Activated CD4-positive, CD25-positive, alpha-beta regulatory T cell treated with anti-CD3 and anti-CD28 coated beads, Interleukin-2, amount 50 U/mL, for 24 hours (primary cell): ENCODE data around the gene MSTO1.
"Not testable (repeated sequence)": the region's sequence is repeated elsewhere in the genome, so short reads cannot be mapped to it uniquely, and the experiment has no call there.

Experiments used
- ATAC-seq, 2 donors: fragments of 150-1000 bp; cut with Tn5 transposase; one replicate each; pipeline ENCODE4 v1.10.0; 2021; ENCODE audit warnings: mild to moderate bottlenecking in 1 of 2, moderate library complexity in 1 of 2

MSTO1 gene

DNA sequence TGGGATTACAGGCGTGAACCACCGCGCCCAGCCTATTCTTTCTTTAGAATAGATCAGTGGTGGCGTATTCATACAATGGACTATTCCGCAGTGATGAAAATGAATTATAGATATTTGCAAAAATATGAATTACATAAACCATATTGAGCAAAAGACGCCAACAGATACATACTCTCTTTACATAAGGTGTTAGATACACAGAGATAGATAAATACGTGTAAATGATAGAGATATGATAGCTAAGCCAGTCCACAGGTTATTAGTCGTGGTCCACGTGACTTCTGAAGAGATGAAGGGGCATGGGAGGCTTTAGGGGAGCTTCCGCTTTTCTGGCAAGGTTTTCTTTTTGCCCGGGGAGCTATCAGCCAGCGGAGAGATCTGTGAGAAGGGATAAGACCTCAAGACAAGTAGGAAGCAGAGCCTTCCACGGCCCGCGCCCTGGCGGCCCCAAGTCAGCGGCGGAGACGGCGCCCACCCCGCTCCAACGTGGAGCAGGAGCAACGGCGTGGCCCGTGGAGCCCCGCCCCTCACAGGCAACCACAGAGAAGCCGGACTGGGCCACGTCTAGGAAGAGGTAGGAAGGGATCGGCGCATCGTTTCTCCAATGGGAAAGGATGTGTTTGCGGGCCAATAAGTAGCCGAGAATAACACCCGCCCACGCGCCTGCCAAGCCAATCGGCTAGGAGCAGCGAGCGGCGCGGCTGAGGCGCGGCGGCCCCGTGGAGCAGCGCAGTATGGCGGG lies at the start of gene MSTO1:
TSS of gene MSTO1 (plus strand) at position 704 of the 742 bp plus-strand sequence. CDS start at position 735, 31 bp downstream.
- peak; percentile 96 to 97 for ATAC-seq

DNA sequence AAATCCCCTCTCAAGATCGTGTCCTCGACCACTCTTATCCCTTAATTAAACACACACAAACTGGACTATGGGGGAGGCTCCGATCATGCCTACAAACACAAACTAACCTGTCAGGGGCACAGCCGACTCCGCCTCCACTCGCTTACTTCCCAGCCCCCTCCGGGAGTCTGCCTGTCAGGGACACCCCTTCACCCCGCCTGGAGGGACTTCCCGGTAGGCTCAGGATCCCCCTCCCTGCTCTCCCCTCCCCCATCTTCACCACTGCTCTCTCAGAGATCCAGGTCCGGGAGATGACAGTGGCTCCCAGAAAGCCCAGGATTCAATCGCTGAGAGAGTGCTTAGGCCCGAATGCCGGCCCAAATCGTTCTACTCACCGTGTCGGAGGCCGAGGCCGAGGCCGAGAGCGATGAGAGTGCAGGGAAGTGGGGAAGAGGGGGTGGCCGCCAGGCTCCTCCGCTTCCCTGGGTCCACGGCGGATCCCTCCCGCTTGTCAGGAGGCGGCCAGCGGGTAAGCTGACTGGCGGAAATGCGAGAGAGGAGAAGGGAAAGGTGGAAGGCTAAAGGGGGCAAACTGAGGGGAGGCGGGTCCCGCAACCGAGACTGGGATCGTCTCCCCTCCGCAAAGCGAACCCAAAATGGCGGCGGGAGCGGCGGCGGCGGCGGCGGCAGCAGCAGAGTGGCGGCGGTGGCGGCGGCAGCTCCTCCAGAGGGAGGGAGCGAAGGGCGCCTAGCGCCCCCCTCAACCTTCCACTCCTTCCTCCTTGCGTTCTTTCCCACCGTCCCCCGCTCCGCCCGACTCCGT lies 48.0 kb upstream of the MSTO1 start:
- peak; percentile 23 to 28 for ATAC-seq

DNA sequence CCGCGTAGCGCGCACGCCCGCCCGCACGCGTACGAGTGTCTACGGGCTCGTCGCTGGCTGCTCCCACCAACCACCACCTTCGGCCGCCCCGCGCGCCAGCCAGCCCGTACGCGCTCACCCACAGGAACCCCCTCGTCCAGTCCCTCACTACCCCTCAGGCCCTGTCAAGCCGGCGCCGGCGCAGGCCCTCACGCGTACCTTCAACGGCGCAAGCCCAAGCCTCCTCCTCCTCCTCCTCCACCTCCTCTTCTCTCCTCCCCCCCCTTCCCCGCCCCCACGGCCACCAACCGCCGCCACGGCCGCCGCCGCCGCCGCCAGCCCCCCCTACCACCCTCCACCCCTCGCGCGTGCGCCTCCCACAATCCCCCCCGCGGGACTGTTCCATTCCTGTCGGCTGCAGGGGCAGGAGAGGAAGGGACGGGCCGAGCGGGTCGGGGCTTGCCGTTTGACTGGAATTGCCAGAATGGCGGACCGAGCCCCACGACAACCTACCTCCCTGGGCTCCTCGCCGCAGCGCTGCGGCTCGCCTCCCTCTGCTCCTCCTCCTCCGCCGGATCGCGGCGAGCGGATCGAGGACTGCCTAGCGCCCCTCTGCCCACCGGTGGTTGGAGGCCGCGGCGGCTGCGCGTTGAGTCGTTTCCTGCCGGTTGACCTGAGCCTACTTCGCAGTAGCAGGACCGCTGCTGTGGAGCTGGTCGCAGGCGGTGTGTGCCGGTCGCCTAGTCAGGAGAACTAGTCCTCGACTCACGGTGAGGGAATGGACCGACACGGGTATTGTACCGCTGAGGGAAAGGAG lies 47.2 kb upstream of the MSTO1 start, which contains the start of gene ASH1L:
TSS of gene ASH1L (minus strand) at position 223 of the 796 bp plus-strand sequence. CDS start 41,284 bp downstream, outside the sequence.
- ATAC-seq = peak; percentile 82 to 84

DNA sequence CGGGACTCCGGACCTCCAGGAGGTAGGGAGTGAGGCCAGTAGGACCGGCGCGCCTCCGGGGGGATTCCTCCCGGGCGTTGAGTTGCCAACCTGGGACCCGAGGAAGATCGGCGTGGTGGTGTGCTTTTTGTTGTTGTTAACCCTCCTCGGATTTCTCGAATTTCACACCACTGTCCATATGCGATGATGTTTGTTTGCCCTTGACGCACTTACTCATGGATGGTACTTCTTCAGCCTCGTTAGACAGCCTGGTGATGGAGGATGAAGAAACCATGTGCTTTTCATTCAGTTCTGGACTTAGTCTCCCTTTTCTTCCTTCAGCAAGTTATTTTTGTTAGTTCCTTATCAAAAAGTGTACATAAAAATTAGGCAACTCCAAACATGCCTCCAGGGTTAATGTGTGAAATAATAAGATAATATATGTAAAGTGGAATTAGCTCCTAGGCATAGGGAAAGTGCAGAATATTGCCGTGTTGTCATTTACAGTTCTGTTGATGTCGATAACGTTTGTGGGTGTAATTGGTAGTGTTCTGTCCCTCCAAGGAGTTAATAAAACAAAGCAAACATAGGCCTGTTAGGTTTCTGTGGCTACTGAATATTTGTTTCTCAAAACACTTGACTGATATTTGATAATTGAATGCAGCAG lies 46.5 kb upstream of the MSTO1 start:
- ATAC-seq = peak; percentile 4 to 9

DNA sequence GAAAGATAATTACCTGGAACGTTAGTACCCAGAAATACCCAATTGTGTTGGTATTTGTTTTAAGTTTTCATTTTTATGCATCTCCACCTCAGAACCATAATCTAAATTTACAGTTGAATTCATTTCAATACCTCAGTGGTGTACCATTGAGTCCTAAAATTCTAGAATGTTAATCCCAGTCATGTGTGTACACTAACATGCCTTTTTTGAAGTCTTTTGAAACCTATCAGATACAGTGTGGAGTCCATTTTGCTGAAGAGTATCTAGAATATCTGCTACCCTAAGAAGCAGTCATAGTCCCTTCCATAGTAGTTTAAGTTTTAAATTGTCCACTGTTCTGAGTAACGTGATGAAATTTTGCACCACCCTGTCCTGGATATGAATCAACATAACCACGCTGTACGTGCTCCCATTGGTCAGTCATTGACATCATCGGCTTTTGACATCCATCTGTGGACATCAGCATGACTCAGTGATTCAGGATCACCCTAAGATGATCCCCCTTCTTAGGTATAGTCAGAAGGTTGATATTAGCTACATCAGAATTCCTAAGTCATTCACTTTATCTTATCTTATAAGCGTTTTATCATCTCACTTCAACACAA lies 39.9 kb upstream of the MSTO1 start:
- ATAC-seq = no peak

DNA sequence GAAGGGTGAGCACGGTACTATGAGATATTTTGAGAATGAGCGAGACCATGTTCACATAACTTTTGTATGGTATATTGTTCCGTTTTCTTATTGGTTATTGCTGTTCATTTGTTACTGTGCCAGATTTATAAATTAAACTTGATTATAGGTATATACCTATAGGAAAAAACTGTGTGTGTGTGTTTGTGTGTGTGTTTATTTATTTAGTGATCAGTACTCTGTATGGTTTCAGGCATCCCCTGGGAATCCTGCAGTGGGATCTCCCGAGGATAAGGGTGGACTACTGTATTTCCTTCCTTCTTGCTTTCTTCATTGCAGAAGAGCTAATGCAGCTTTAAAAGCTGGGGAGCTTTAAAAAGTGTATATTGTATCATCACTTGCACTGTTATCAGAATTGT lies 39.4 kb upstream of the MSTO1 start:
- ATAC-seq = no peak

DNA sequence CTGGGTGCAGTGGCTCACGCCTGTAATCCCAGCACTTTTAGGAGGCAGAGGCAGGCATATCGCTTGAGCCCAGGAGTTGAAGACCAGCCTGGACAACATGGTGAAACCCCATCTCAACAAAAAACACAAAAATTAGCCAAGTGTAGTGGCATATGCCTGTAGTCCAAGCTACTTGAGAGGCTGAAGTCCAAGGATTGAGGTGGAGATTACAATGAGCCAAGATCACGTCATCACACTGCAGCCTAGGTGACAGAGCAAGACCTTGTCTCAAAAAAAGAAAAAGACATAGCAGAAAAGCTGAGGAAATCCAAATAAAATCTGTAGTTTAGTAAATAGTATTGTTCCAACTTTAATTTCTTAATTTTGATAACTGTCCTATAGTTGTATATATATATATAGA lies 35.9 kb upstream of the MSTO1 start:
- ATAC-seq = no peak

DNA sequence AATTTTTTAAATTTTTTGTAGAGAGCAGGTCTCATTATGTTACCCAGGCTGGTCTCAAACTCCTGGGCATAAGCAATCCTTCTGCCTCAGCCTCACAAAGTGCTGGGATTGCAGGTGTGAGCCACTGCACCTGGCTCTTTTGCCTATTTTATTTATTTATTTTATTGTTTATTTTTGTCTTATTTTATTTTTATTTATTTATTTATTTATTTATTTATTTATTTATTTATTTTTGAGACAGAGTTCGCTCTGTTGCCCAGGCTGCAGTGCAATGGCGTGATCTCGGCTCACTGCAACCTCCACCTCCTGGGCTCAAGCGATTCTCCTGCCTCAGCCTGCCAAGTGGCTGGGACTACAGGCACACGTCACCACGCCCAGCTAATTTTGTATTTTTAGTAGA lies 34.4 kb upstream of the MSTO1 start:
- ATAC-seq = not testable (repeated sequence)

DNA sequence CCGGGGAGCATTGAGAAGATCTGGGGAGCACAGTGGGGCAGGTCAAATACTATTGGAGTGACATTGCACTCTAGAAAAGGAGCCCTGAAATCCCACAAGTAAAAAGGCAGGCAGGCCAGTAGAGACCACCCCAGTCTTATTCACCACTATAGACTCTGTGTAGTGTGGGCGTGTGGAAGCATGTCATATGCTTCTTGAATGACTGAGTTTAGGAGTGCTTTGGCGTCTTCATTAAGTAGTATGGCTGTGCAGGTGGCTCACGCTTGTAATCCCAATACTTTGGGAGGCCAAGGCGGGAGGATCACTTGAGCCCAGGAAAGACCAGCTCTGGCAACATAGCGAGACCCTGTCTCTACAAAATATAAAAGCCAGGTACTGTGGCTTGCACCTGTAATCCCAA lies 26.2 kb upstream of the MSTO1 start:
- ATAC-seq = not testable (repeated sequence)

DNA sequence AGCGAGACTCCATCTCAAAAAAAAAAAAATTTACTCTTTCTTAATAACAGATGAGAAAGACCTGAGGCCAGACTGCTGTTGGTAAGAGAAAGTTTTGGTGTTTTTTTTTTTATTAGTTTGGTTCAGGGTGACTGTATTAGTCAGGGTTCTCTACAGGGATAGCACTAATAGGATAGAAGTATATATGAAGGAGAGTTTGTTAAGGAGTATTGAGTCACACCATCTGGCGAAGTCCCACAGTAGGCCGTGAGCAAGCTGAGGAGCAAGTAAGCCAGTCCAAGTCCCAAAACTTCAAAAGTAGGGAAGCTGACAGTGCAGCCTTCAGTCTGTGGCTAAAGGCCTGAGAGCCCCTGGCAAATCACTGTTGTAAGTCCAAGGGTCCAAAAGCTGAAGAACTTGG lies 20.7 kb upstream of the MSTO1 start:
- ATAC-seq = not testable (repeated sequence)

DNA sequence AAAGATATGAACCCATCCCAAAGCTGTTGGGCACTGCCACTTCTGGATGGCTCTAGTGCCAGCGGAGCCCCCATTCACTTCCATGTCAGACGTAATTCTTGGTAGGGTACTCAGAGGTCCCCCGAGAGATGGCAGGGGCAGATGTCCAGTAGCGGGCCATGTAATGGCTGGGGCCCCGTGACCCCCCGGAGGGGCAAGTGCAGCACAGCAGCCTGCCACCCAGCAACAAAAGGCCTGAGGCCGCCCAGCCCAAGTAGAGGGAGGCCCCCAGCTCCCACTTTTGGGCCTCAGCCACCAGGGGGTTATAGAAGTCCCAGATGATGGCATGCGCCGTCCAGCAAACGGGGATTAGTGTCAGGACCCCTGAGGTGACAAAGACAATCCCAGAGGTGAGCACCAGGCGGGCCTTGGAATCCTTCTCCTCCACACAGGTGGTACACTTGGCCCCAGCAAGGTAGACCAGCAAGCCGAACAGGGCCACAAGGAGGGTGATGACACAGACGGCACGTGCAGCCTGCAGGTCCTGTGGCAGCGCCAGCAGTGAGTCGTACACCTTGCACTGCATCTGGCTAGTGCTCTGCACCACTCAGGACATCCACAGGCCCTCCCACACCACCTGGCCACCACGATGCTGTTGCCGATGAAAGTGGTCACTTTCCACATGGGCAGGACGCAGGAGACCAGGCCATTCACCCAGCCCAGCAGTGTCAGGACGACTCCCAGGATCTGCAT lies 19.3 kb upstream of the MSTO1 start:
- ATAC-seq = not testable (repeated sequence)

DNA sequence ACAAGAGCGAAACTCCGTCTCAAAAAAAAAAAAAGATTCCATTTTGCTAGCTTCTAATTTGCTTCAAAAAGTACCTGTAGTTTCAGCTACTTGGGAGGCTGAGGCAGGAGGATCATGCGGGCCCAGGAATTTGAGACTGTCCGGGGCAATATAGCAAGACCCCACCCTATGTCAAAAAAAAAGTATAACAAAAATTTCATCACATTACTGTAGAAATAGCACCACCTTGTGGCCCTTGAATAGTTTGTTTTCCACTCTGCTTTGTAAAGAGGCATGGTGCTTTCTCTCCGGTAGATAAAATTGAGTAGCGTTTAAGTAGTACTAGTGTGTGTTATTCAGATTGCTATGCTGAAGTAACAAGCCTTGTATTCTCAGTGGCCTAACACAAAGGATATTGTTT lies 18.2 kb upstream of the MSTO1 start:
- ATAC-seq = peak; percentile 49 to 55

DNA sequence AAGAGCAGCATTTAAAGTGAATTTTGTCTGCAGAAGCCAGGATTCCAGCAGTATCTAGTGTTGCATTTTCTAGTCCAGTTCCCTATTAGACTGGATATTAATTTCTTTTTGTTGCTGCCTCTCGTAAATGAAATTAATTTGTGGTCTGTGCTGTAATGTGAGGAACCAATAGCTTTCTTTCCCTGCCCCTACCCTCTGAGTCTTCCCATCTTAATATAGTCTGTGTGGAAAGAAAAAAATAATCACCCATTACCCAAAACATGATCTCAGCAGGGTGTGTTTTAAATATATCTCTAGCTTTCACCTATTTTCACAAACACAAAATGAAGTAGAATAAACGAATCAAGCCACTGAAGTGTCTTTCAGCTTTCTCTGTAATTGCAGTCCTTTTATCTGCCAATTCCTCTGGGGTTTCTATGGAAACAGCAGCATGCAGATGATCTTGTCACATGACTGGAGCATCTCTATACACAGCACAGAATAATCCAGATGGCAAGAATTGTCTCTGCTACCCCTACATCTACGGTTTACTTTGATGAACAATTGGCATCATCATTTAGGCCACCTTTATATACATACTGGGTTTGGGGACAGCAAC lies 14.0 kb upstream of the MSTO1 start:
- ATAC-seq = not testable (repeated sequence)

DNA sequence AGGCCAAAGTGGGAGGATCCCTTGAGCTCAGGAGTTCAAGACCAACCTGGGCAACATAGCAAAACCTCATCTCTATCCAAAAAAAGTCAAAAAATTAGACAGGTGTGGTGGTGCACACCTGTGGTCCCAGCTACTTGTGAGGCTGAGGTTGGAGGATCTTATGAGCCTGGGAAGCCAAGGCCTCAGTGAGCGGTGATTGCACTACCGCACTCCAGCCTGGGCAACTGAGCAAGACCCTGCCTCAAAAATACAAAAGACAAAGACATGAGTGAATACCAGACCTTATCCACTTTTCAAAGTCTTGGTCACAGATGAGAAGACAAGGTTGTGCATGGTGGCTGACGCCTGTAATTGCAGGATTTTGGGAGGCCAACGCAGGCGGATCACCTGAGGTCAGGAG lies 13.2 kb upstream of the MSTO1 start:
- no peak for ATAC-seq

DNA sequence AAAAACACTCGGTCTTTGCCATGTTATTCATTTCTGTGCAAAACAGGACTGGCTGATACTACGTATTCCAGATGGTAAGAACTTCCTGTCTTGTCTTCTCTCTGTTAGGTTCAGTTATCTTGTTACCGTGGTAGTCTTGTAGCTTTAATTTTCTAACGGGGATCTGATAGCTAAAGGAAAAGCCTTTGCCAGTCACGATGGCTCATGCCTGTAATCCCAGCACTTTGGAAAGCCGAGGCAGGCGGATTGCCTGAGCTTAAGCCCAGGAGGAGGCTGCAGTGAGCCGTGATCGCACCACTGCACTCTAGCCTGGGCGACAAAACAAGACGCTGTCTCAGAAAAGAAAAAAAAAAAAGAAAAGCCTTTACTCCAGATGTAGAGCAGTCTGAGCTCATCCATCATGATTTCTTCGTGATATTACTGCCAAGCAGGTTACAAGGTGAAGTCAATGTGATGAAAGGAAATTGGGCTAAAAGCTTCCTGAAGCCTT lies 11.1 kb upstream of the MSTO1 start:
- peak; percentile 24 to 28 for ATAC-seq

DNA sequence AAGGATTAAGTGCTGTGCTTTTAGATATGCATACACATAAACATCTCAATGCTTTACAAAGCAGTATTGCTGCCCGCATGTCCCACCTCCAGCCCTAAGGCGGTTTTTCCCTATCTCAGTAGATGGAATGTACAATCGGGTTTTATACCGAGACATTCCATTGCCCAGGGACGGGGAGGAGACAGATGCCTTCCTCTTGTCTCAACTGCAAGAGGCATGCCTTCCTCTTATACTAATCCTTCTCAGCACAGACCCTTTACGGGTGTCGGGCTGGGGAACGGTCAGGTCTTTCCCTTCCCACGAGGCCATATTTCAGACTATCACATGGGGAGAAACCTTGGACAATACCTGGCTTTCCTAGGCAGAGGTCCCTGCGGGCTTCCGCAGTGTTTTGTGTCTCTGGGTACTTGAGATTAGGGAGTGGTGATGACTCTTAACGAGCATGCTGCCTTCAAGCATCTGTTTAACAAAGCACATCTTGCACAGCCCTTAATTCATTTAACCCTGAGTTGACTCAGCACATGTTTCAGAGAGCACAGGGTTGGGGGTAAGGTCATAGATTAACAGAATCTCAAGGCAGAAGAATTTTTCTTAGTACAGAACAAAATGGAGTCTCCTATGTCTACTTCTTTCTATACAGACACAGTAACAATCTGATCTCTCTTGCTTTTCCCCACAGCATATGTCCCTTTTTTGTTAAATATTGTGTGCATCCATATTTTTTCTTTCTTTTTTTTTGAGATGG lies 10.0 kb upstream of the MSTO1 start:
- ATAC-seq = not testable (repeated sequence)

DNA sequence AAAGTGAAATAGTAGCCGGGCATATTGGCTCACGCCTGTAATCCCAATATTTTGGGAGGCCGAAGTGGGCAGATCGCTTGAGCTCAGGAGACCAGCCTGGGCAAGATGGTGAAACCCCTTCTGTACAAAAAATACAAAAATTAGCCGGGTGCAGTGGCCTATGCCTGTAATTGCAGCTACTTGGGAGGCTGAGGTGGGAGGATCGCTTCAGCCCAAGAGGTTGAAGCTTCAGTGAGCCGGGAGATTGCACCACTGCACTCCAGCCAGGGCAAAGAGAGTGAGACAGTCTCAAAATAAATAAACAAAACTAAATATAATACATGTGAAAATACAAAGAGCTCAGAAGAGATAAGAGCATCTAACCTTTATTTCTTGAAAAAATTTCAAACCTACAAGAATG lies 2.3 kb upstream of the MSTO1 start:
- no peak for ATAC-seq

DNA sequence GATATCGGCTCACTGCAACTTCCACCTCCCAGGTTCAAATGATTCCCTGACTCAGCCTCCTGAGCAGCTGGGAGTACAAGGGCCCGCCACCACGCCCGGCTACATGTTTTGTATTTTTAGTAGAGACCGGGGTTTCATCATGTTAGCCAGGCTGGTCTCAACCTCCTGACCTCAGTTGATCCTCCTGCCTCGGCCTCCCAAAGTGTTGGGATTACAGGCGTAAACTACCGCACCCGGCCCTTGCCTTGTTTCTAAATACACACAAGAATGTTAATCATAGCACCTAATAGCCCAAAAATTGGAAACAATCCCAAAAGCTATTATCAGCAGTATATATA lies 1.2 kb upstream of the MSTO1 start:
- ATAC-seq = no peak

DNA sequence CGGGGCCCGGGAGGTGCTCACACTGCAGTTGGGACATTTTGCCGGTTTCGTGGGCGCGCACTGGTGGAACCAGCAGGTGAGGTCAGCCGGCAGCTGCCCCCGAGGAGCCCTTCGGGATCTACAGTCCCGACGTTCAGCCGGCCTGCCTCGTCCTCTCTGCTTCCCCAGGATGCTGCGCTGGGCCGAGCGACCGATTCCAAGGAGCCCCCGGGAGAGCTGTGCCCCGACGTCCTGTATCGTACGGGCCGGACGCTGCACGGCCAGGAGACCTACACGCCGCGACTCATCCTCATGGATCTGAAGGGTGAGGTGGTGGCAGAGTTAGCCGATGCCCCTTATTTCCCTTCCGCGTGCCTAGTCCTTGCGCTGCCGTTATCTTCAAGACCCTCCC lies 234 bp downstream of the MSTO1 start:
- peak in 1 of 2 donors; percentile 5 for ATAC-seq

DNA sequence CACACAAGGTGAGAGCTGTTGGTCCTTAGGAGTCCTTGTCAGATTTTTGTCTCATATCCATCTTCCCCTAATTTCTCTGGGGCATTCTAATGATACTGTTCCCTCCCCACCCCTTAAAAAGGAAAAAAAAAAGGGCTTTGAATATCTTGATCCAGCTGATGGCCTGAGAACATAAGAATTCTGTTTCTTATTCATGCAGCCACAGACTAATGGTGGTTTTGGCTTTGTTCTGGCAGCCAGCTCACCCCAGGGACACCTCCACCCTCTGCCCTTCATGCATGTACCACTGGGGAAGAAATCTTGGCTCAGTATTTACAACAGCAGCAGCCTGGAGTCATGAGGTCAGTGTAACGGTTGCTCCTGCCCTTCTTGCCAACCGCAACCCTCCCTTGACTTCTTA lies 3.2 kb downstream of the MSTO1 start:
- not testable (repeated sequence) for ATAC-seq
